ENCODE measurements around the gene EN1.

EN1 gene

GRCh38 chr2:118856978-118857676, 9.7 kb upstream of the EN1 start:
- H3K4me1 ChIP-seq (ENCODE audit: control insufficient read depth in 5 of 5, insufficient read depth in 5 of 5, low read length in 5 of 5) = peaks cover 0 to 25% (median 24%) of the 10 kb centered on the region in 5 donors
- H3K27me3 ChIP-seq (ENCODE audit: control insufficient read depth in 5 of 5, insufficient read depth in 4 of 5, low read length in 5 of 5) = peaks cover 52 to 88% (median 73%) of the 10 kb centered on the region in 5 donors

GRCh38 chr2:118856330-118856977, 9.0 kb upstream of the EN1 start:
- Histone ChIP-seq H3K27ac (ENCODE audit: low read depth, low read length) (no peak overlapping the region), H3K4me1 (ENCODE audit: control insufficient read depth in 5 of 5, insufficient read depth in 5 of 5, low read length in 5 of 5) (peaks cover 0 to 25% (median 24%) of the 10 kb centered on the region in 5 donors), H3K9me3 (ENCODE audit: control insufficient read depth in 5 of 5, low read length in 5 of 5) (no peaks in the 10 kb centered on the region), H3K9ac (ENCODE audit: low read length in 5 of 5) (no peak overlapping the region), H3K36me3 (ENCODE audit: control insufficient read depth in 5 of 5, insufficient read depth in 5 of 5, low read length in 5 of 5) (no peaks in the 10 kb centered on the region), H3K4me3 (ENCODE audit: low read depth in 1 of 5, low read length in 5 of 5) (peak overlapping the region in 1 of 5 donors; percentile 18), H3K27me3 (ENCODE audit: control insufficient read depth in 5 of 5, insufficient read depth in 4 of 5, low read length in 5 of 5) (peaks cover 52 to 92% (median 73%) of the 10 kb centered on the region in 5 donors)

More at GRCh38 chr2:118856978-118857676, 9.7 kb upstream of the EN1 start:
- Histone ChIP-seq H3K4me3 (ENCODE audit: low read depth in 1 of 5, low read length in 5 of 5) (peak overlapping the region in 1 of 5 donors; percentile 18), H3K36me3 (ENCODE audit: control insufficient read depth in 5 of 5, insufficient read depth in 5 of 5, low read length in 5 of 5) (no peaks in the 10 kb centered on the region), H3K9me3 (ENCODE audit: control insufficient read depth in 5 of 5, low read length in 5 of 5) (no peaks in the 10 kb centered on the region), H3K27ac (ENCODE audit: low read depth, low read length) (no peak overlapping the region), H3K9ac (ENCODE audit: low read length in 5 of 5) (no peak overlapping the region)

DNA sequence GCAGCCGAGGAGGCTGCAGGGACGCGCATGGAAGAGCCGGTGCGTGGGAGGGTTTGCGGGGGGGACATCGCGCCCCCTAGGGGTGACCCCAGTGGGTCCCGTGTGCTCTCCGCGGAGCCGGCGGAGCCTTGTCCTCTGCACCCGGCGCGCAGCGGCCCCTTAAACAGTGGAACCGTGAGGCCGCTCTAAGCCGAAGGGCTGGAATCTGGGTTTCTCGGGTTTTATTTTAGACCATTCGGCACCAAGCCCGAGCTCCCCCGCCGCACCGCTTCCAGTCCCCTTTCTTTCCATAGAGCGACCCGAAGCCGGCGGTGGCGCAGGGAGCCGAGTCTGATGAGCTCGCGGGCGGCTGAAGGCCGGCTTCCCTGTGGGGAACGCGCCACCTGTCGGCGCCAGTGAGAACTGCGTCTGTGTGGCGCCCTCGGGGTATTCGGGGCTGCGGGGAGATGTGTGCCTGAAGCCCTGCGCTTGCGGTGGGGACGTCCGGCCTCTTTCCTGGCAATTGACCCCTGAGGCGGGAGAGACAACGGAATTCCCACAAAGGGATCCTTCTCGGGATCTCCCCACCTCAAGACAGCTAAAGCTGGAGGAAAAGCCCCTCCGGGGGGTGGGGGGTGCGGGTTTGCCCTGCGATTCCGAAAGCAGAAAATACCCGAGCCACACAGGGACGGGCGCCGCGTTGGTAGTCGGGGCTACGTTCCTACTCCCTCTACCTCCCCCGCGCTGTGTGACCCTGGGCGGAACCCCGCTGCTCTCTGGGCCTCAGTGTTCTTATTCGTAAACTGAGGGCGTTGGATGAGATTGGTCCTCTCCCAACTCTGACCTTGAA, 8.2 kb upstream of the EN1 start:
- Histone ChIP-seq H3K9me3 (ENCODE audit: control insufficient read depth in 5 of 5, low read length in 5 of 5) (no peaks in the 10 kb centered on the region), H3K4me1 (ENCODE audit: control insufficient read depth in 5 of 5, insufficient read depth in 5 of 5, low read length in 5 of 5) (peaks cover 0 to 25% (median 24%) of the 10 kb centered on the region in 5 donors), H3K27me3 (ENCODE audit: control insufficient read depth in 5 of 5, insufficient read depth in 4 of 5, low read length in 5 of 5) (peaks cover 55 to 89% (median 77%) of the 10 kb centered on the region in 5 donors), H3K4me3 (ENCODE audit: low read depth in 1 of 5, low read length in 5 of 5) (peak overlapping the region in 4 of 5 donors; percentile 46 to 63 (median 52)), H3K36me3 (ENCODE audit: control insufficient read depth in 5 of 5, insufficient read depth in 5 of 5, low read length in 5 of 5) (no peaks in the 10 kb centered on the region), H3K27ac (ENCODE audit: low read depth, low read length) (no peak overlapping the region), H3K9ac (ENCODE audit: low read length in 5 of 5) (no peak overlapping the region)

DNA sequence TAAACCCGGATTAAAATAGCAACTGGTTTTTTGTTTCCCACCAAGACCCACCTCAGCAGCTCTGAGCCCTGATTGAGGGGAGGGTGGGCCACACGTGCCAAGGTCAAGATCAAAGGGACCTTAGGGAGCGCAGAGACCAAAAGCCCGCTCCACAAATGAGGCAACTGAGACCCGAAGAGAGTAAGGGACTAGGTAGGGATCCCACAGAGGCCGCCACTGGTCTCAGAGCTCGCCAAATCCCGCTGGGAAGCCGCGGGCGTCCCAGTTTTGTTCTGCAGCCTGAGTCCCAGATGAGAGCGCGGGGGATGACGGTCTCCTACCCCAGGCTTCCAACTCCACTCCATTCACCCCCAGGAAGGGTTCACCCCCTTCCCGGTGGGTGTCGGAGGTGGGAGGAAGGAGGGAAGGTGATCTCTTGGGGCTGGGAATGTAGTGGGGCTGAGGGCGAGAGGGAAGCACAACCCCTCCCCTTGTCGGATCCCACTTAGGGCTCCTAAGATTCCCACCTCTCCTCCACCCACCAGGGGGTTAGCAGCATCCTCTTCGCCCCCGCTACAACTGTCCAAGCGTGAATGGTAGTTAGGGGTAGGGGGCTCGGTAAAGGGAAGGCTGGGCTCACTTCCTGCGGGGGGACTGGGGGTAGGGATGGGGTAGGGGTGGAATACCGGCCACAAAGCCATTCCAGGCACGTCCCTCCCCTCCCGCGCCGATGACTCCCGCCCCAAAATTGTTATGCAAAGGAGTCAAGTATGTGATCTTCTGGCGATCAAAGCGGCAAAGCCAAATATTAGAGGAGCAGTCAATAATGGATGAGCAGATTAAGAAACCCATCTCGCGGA, 7.3 kb upstream of the EN1 start:
- H3K4me3 ChIP-seq (ENCODE audit: low read depth in 1 of 5, low read length in 5 of 5) = peak overlapping the region in 2 of 5 donors; percentile 19 to 63
- H3K9me3 ChIP-seq (ENCODE audit: control insufficient read depth in 5 of 5, low read length in 5 of 5) = no peaks in the 10 kb centered on the region
- no peak overlapping the region for H3K9ac ChIP-seq (ENCODE audit: low read length in 5 of 5)
- H3K27me3 ChIP-seq (ENCODE audit: control insufficient read depth in 5 of 5, insufficient read depth in 4 of 5, low read length in 5 of 5) = peaks cover 52 to 86% (median 74%) of the 10 kb centered on the region in 5 donors
- no peak overlapping the region for H3K27ac ChIP-seq (ENCODE audit: low read depth, low read length)
- H3K36me3 ChIP-seq (ENCODE audit: control insufficient read depth in 5 of 5, insufficient read depth in 5 of 5, low read length in 5 of 5) = no peaks in the 10 kb centered on the region
- H3K4me1 ChIP-seq (ENCODE audit: control insufficient read depth in 5 of 5, insufficient read depth in 5 of 5, low read length in 5 of 5) = peaks cover 0 to 25% (median 24%) of the 10 kb centered on the region in 5 donors

DNA sequence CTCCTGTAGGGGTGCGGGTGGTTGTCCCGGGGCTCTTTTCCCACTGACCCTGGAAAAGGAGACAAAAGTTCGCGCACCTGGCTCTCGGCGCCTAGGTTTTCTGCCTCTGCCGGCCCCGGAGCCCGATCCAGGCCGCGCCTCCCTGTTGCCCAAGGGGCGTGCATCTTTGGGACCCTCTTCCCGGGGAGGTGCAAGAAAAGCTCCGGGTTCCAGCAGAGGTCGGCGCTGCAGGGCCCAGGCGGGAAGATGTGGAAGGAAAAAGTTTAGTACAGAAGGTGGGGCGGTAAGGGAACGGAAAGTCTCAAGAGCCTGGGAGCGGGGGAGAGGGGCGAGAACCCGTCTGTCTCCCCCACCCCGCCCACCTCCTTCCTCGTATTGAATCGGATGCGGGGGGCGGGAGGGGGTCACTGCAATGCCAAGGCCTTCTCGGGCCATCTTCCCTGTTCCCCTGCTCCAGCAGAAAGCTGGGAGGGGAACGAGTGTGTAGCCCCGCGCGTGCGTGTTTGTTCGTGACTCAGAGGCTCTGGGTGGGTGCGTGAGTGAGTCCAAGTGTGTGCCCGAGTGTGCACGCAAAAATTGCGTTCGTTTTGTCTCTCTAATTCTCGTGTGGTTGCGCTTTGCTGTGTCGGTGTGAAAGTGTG, 6.3 kb upstream of the EN1 start:
- no peaks in the 10 kb centered on the region for H3K36me3 ChIP-seq (ENCODE audit: control insufficient read depth in 5 of 5, insufficient read depth in 5 of 5, low read length in 5 of 5)
- no peak overlapping the region for H3K9ac ChIP-seq (ENCODE audit: low read length in 5 of 5)
- H3K9me3 ChIP-seq (ENCODE audit: control insufficient read depth in 5 of 5, low read length in 5 of 5) = no peaks in the 10 kb centered on the region
- no peak overlapping the region for H3K27ac ChIP-seq (ENCODE audit: low read depth, low read length)
- H3K4me3 ChIP-seq (ENCODE audit: low read depth in 1 of 5, low read length in 5 of 5) = no peak overlapping the region
- peaks cover 0 to 26% (median 25%) of the 10 kb centered on the region in 5 donors for H3K4me1 ChIP-seq (ENCODE audit: control insufficient read depth in 5 of 5, insufficient read depth in 5 of 5, low read length in 5 of 5)
- peaks cover 43 to 83% (median 69%) of the 10 kb centered on the region in 5 donors for H3K27me3 ChIP-seq (ENCODE audit: control insufficient read depth in 5 of 5, insufficient read depth in 4 of 5, low read length in 5 of 5)

- H3K9me3 ChIP-seq (ENCODE audit: control insufficient read depth in 5 of 5, low read length in 5 of 5) = no peaks in the 10 kb centered on the region
- no peak overlapping the region for H3K27ac ChIP-seq (ENCODE audit: low read depth, low read length)
- no peaks in the 10 kb centered on the region for H3K36me3 ChIP-seq (ENCODE audit: control insufficient read depth in 5 of 5, insufficient read depth in 5 of 5, low read length in 5 of 5)
- H3K4me1 ChIP-seq (ENCODE audit: control insufficient read depth in 5 of 5, insufficient read depth in 5 of 5, low read length in 5 of 5) = peaks cover 0 to 31% (median 27%) of the 10 kb centered on the region in 5 donors
- no peak overlapping the region for H3K9ac ChIP-seq (ENCODE audit: low read length in 5 of 5)
- peaks cover 37 to 82% (median 63%) of the 10 kb centered on the region in 5 donors for H3K27me3 ChIP-seq (ENCODE audit: control insufficient read depth in 5 of 5, insufficient read depth in 4 of 5, low read length in 5 of 5)
- no peak overlapping the region for H3K4me3 ChIP-seq (ENCODE audit: low read depth in 1 of 5, low read length in 5 of 5)
These were observed 5.7 kb upstream of the EN1 start for GRCh38 chr2:118853129-118853640.

- Histone ChIP-seq H3K27me3 (ENCODE audit: control insufficient read depth in 5 of 5, insufficient read depth in 4 of 5, low read length in 5 of 5) (peaks cover 32 to 78% (median 58%) of the 10 kb centered on the region in 5 donors), H3K27ac (ENCODE audit: low read depth, low read length) (no peak overlapping the region), H3K36me3 (ENCODE audit: control insufficient read depth in 5 of 5, insufficient read depth in 5 of 5, low read length in 5 of 5) (no peaks in the 10 kb centered on the region), H3K9me3 (ENCODE audit: control insufficient read depth in 5 of 5, low read length in 5 of 5) (no peaks in the 10 kb centered on the region), H3K4me1 (ENCODE audit: control insufficient read depth in 5 of 5, insufficient read depth in 5 of 5, low read length in 5 of 5) (peaks cover 0 to 33% (median 26%) of the 10 kb centered on the region in 5 donors), H3K9ac (ENCODE audit: low read length in 5 of 5) (no peak overlapping the region), H3K4me3 (ENCODE audit: low read depth in 1 of 5, low read length in 5 of 5) (no peak overlapping the region)
These were observed 5.2 kb upstream of the EN1 start for GRCh38 chr2:118852605-118853128.

DNA sequence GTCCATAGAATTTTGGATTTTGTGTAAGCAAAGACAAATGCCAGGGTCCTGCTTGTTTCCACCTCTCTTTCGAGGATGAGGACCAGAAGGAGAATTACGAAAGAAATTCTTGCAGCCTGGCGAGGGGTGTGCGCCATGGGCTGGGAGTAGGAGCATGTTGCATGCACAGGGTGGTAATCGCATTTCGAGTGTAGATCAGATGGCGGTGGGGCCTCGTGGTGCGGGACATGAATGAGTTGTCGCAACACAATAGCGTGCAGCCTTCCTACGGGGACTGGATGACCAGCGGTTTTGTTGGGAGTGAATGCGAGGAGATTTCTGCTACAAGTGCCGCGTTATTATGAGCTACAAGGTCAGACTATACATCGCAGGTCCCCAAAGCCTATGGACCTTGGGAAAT, 4.2 kb upstream of the EN1 start:
- H3K27me3 ChIP-seq (ENCODE audit: control insufficient read depth in 5 of 5, insufficient read depth in 4 of 5, low read length in 5 of 5) = peaks cover 22 to 68% (median 48%) of the 10 kb centered on the region in 5 donors
- H3K9ac ChIP-seq (ENCODE audit: low read length in 5 of 5) = no peak overlapping the region

More for the DNA sequence above, 4.2 kb upstream of the EN1 start:
- Histone ChIP-seq H3K4me1 (ENCODE audit: control insufficient read depth in 5 of 5, insufficient read depth in 5 of 5, low read length in 5 of 5) (peaks cover 0 to 28% (median 26%) of the 10 kb centered on the region in 5 donors), H3K4me3 (ENCODE audit: low read depth in 1 of 5, low read length in 5 of 5) (no peak overlapping the region), H3K36me3 (ENCODE audit: control insufficient read depth in 5 of 5, insufficient read depth in 5 of 5, low read length in 5 of 5) (no peaks in the 10 kb centered on the region), H3K9me3 (ENCODE audit: control insufficient read depth in 5 of 5, low read length in 5 of 5) (no peaks in the 10 kb centered on the region), H3K27ac (ENCODE audit: low read depth, low read length) (no peak overlapping the region)
